Suprapubic skin (tissue), 4 donors: ENCODE data around the gene JOSD1. TPM values are rescaled to one million over a fixed set of nuclear protein-coding genes. Genes with fewer than 3 reads are reported as not detected.

Experiments
- DNase-seq, 2 donors: peaks; one replicate each; pipeline ENCODE4 v3.0.0-alpha.2; 2019; ENCODE audit warnings: low spot score in 2 of 2
- H3K27ac ChIP-seq: fragments of 200-600 bp; sonication (generic); one replicate; pipeline ENCODE4 v1.5.1; 2019
- H3K27me3 ChIP-seq: fragments of 200-600 bp; sonication (generic); one replicate; pipeline ENCODE4 v1.5.1; 2019
- H3K36me3 ChIP-seq: fragments of 200-600 bp; sonication (generic); one replicate; pipeline ENCODE4 v1.5.1; 2019
- H3K4me1 ChIP-seq: fragments of 200-600 bp; sonication (generic); one replicate; pipeline ENCODE4 v1.5.1; 2019
- H3K4me3 ChIP-seq: fragments of 200-600 bp; sonication (generic); one replicate; pipeline ENCODE4 v1.5.1; 2019; ENCODE audit warnings: mild to moderate bottlenecking
- H3K9me3 ChIP-seq: fragments of 200-600 bp; sonication (generic); one replicate; pipeline ENCODE4 v1.5.1; 2019
- CTCF ChIP-seq, 2 donors: fragments of 200-600 bp in 1 of 2; fragments of 450-650 bp in 1 of 2; sonication (generic) in 1 of 2; IDR thresholded peaks; one replicate each; pipeline ENCODE4 v1.5.1; 2016 to 2019; ENCODE audit warnings: antibody characterized with exemption in 2 of 2, mild to moderate bottlenecking in 1 of 2, moderate library complexity in 1 of 2
- EP300 ChIP-seq: sonication (generic); formaldehyde crosslinking; IDR thresholded peaks from one replicate; pipeline ENCODE4 v1.6.1; 2017; ENCODE audit warnings: antibody characterized with exemption
- POLR2A ChIP-seq, 2 donors: fragments of 450-650 bp; IDR thresholded peaks; one replicate each; pipeline ENCODE4 v1.6.1; 2017; ENCODE audit warnings: antibody characterized with exemption in 2 of 2, mild to moderate bottlenecking in 2 of 2, moderate library complexity in 2 of 2
- POLR2AphosphoS5 ChIP-seq, 3 donors: sonication (generic); formaldehyde crosslinking; IDR thresholded peaks; one replicate each; pipeline ENCODE4 v1.6.1; 2017; ENCODE audit warnings: antibody characterized with exemption in 3 of 3
- WGBS: methylation state at CpG from one replicate; pipeline ENCODE4 v1.1.5; 2018; 5-methylcytosine and 5-hydroxymethylcytosine counted together
- total RNA-seq, 4 donors: library from RNA; depleted of rRNA; stranded (reverse); fragments of >200 nt; gene quantifications; one replicate each; pipeline ENCODE4 v1.1.0, GENCODE V29; 2016

JOSD1 gene
- total RNA-seq, 4 donors from 2014 or later = 51.4 to 87.4 (median 62.3) TPM

GRCh38 chr22:38718414-38718813 lies 17.7 kb upstream of the JOSD1 start:
- Histone ChIP-seq H3K36me3 (peaks cover 57% of the 10 kb centered on the region), H3K4me3 (no peak overlapping the region), H3K27ac (peak overlapping the region; percentile 31), H3K4me1 (peaks cover 40% of the 10 kb centered on the region), H3K27me3 (no peaks in the 10 kb centered on the region), H3K9me3 (no peaks in the 10 kb centered on the region)
- WGBS = 20% methylated on average over 6 of the region's 6 CpGs
- peak in 1 of 2 donors; percentile 85 for DNase-seq
- peak; percentile 86 to 87 for TF ChIP-seq CTCF (IDR thresholded peaks at IDR 0.05)
- TF ChIP-seq EP300 = no peak

GRCh38 chr22:38717244-38717643 lies 16.5 kb upstream of the JOSD1 start:
- Histone ChIP-seq H3K27me3 (no peaks in the 10 kb centered on the region), H3K9me3 (no peaks in the 10 kb centered on the region), H3K36me3 (peaks cover 45% of the 10 kb centered on the region), H3K4me1 (peaks cover 52% of the 10 kb centered on the region), H3K27ac (no peak overlapping the region), H3K4me3 (no peak overlapping the region)
- TF ChIP-seq EP300 (no peak), CTCF (IDR thresholded peaks at IDR 0.05) (no peak), POLR2A (IDR thresholded peaks at IDR 0.05) (no peak), POLR2AphosphoS5 (IDR thresholded peaks at IDR 0.05) (no peak)
- 93% methylated on average over 6 of the region's 6 CpGs for WGBS
- peak in 1 of 2 donors; percentile 44 for DNase-seq

- 78% methylated on average over 9 of the region's 9 CpGs for WGBS
- peaks cover 41% of the 10 kb centered on the region for H3K36me3 ChIP-seq
- DNase-seq = peak in 1 of 2 donors; percentile 55
Measured at GRCh38 chr22:38716826-38717225, 16.1 kb upstream of the JOSD1 start.

GRCh38 chr22:38716271-38716670 lies 15.5 kb upstream of the JOSD1 start:
- H3K4me3 ChIP-seq = no peak overlapping the region
- no peak for DNase-seq
- H3K27me3 ChIP-seq = no peaks in the 10 kb centered on the region
- H3K27ac ChIP-seq = no peak overlapping the region
- H3K4me1 ChIP-seq = peaks cover 58% of the 10 kb centered on the region
- 94% methylated on average over 3 of the region's 10 CpGs for WGBS
- peaks cover 35% of the 10 kb centered on the region for H3K36me3 ChIP-seq
- no peaks in the 10 kb centered on the region for H3K9me3 ChIP-seq
- no peak for TF ChIP-seq POLR2AphosphoS5 (IDR thresholded peaks at IDR 0.05)
- no peak for TF ChIP-seq EP300
- TF ChIP-seq POLR2A (IDR thresholded peaks at IDR 0.05) = no peak
- no peak for TF ChIP-seq CTCF (IDR thresholded peaks at IDR 0.05)

More at GRCh38 chr22:38716826-38717225, 16.1 kb upstream of the JOSD1 start:
- no peaks in the 10 kb centered on the region for H3K9me3 ChIP-seq
- H3K27me3 ChIP-seq = no peaks in the 10 kb centered on the region
- no peak overlapping the region for H3K27ac ChIP-seq
- no peak overlapping the region for H3K4me3 ChIP-seq
- TF ChIP-seq POLR2AphosphoS5 (IDR thresholded peaks at IDR 0.05) = no peak
- TF ChIP-seq EP300 = no peak
- no peak for TF ChIP-seq POLR2A (IDR thresholded peaks at IDR 0.05)
- H3K4me1 ChIP-seq = peaks cover 55% of the 10 kb centered on the region

- Histone ChIP-seq H3K4me1 (peaks cover 58% of the 10 kb centered on the region), H3K36me3 (peaks cover 31% of the 10 kb centered on the region), H3K9me3 (no peaks in the 10 kb centered on the region), H3K27ac (no peak overlapping the region), H3K4me3 (no peak overlapping the region), H3K27me3 (no peaks in the 10 kb centered on the region)
- no peak for DNase-seq
- TF ChIP-seq POLR2A (IDR thresholded peaks at IDR 0.05) = no peak
- TF ChIP-seq CTCF (IDR thresholded peaks at IDR 0.05) = no peak
- no peak for TF ChIP-seq EP300
- TF ChIP-seq POLR2AphosphoS5 (IDR thresholded peaks at IDR 0.05) = no peak
- 95% methylated on average over 15 of the region's 15 CpGs for WGBS
Measured at GRCh38 chr22:38715852-38716251, 15.1 kb upstream of the JOSD1 start.

- 92% methylated on average over 9 of the region's 9 CpGs for whole genome bisulfite sequencing
- Histone ChIP-seq H3K4me1 (peaks cover 58% of the 10 kb centered on the region), H3K36me3 (peaks cover 27% of the 10 kb centered on the region), H3K9me3 (no peaks in the 10 kb centered on the region), H3K27me3 (no peaks in the 10 kb centered on the region), H3K27ac (no peak overlapping the region), H3K4me3 (no peak overlapping the region)
- no peak for DNase-seq
- TF ChIP-seq CTCF (IDR thresholded peaks at IDR 0.05) (no peak), POLR2A (IDR thresholded peaks at IDR 0.05) (no peak), POLR2AphosphoS5 (IDR thresholded peaks at IDR 0.05) (no peak), EP300 (no peak)
Measured at GRCh38 chr22:38715176-38715764, 14.5 kb upstream of the JOSD1 start.
